Measurements from ENCODE around the gene TSPAN15. TPM values are rescaled to one million over a fixed set of nuclear protein-coding genes. Genes with fewer than 3 reads are reported as not detected.

Gene TSPAN15
- total RNA-seq, 2 donors from 2014 or later, result 6.6 to 7.7 TPM

DNA sequence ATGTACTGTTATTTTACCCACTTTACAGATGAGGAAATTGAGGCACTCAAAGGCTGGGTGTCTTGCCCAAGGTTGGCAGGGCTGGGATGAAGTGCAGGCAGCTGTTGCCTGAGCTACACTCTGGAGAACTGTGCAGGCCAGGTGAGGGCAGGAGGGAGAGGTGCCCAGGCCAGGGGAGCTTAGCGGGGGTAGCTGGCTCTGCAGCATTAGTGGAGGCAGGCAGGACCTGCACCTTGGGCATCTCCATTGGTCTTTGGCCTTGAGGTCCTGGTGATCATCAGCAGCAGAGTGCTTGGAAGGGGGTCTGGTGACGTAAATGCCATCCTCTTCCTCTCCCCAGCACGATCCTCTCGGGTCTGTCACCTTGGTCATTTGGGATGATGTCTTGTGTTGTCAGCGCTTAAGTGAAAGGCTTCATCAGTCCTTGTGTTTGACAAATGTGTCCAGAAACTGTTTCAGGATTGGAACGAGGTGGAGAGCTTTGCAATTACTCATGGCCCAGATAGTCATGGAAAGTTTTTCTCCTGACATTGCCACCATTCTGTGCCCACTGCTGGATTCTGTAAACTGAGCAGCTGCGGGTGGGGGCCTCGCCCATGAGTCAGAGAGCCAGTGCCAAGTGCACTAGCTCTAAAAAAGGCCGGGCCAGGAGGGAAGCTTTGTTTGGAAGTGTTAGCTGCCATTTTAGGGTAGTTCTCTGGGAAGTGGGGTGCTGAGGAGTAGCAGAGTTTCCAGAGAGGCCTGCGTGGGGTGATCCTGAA is 47.6 kb downstream of the TSPAN15 start:
- Histone ChIP-seq H3K4me3 (no peak overlapping the region), H3K27ac (no peak overlapping the region), H3K9me3 (no peaks in the 10 kb centered on the region), H3K36me3 (no peaks in the 10 kb centered on the region), H3K27me3 (no peaks in the 10 kb centered on the region), H3K4me1 (no peaks in the 10 kb centered on the region)
- TF ChIP-seq, protein P1, sequence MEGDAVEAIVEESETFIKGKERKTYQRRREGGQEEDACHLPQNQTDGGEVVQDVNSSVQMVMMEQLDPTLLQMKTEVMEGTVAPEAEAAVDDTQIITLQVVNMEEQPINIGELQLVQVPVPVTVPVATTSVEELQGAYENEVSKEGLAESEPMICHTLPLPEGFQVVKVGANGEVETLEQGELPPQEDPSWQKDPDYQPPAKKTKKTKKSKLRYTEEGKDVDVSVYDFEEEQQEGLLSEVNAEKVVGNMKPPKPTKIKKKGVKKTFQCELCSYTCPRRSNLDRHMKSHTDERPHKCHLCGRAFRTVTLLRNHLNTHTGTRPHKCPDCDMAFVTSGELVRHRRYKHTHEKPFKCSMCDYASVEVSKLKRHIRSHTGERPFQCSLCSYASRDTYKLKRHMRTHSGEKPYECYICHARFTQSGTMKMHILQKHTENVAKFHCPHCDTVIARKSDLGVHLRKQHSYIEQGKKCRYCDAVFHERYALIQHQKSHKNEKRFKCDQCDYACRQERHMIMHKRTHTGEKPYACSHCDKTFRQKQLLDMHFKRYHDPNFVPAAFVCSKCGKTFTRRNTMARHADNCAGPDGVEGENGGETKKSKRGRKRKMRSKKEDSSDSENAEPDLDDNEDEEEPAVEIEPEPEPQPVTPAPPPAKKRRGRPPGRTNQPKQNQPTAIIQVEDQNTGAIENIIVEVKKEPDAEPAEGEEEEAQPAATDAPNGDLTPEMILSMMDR (IDR thresholded peaks at IDR 0.05), result no peak
- DNase-seq (ENCODE audit: low spot score), result no peak

DNA sequence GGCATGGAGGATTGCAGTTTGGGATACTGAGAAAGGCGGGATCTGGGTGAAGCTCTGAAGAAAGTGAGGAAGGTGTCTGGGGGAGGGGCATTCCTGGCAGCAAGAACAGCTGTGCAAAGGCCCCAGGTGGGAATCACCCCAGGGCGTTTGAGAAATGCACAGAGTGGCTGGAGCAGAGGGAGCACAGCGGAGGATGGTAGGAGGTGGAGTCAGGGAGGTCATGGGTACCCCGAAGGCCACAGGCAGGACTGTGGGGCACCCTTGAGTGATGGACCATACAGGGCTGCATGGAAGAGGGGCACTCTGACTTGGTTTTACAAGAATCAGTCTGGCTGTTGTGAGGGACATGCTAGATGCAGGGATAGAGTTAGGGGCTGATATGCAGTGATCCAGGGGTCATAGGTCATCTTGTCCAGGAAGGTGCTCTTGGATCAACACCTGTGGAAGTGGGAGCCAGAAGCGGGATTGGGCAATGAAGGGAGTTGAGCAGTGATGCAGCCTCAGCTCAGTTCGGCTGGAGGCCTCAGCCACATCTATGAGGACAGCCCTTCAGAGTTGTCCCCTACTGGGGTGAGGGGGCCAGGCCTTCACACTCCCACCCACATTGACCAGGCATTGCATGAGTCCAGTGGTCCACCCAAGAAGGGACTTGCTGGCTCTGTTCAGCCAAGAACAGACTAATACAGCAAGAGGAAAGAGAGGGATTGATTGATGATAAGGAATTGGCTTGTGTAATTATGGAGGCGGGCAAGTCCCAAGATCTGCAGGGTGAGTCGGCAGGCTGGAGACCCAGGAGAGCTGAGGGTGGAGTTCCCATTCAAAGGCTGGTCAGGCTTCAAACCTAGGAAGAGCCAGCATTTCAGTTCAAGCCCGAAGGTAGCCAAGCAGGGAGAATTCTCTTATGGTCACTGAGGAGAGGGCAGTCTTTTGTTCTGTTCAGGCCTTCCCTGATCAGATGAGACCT is 48.7 kb downstream of the TSPAN15 start:
- Histone ChIP-seq H3K36me3 (no peaks in the 10 kb centered on the region), H3K9me3 (no peaks in the 10 kb centered on the region), H3K27ac (no peak overlapping the region), H3K4me3 (no peak overlapping the region), H3K4me1 (no peaks in the 10 kb centered on the region), H3K27me3 (no peaks in the 10 kb centered on the region)
- TF ChIP-seq, protein P1 (IDR thresholded peaks at IDR 0.05), result no peak
- no peak for DNase-seq (ENCODE audit: low spot score)

DNA sequence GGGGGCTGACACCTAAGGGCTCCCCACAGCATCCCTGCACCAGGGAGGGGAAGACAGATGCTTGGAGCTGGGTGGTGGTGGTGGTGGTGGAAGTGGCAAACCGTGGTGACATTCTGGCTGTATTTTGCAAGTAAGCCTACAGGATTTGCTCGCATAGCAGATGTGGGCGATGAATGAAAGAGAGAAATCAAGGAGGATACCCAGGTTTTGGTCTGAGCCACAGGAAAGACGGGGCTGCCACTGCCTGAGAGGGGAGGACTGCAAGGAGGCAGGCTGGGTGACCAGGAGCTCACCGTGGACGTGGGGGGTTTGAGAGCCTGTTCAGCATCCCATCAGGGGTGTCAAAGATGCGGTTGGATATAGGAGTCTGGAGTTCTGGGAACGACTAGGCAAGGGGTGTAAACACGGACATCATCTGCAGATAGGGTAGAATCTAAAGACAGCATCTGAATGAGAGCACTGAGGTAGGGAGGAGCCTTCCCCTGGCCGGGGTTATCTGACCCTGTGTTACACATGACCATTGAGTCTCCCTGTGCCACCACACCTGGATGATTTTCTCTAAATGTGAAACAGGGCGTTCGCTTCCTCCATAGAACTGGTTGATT is 49.7 kb downstream of the TSPAN15 start:
- DNase-seq (ENCODE audit: low spot score), result no peak
- H3K27ac ChIP-seq, result no peak overlapping the region
- no peaks in the 10 kb centered on the region for H3K27me3 ChIP-seq
- H3K4me3 ChIP-seq, result no peak overlapping the region
- TF ChIP-seq, protein P1 (IDR thresholded peaks at IDR 0.05), result no peak
- no peaks in the 10 kb centered on the region for H3K36me3 ChIP-seq
- H3K9me3 ChIP-seq, result no peaks in the 10 kb centered on the region
- no peaks in the 10 kb centered on the region for H3K4me1 ChIP-seq

DNA sequence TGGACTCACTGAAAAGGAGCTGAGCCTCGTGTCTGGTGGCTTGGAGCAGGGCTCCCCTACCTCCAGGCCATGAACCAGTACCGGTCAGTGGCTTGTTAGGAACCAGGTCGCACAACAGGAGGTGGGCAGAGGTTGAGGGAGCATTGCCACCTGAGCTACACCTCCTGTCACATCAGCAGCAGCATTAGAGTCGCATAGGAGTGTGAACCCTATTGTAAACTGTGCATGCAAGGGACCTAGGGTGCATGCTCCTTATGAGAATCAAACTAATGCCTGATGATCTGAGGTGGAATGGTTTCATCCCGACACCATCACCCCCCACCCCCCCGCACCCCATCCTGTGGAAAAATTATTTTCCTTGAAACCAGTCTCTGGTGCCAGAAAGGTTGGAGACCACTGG is 50.4 kb downstream of the TSPAN15 start:
- Histone ChIP-seq H3K27ac (no peak overlapping the region), H3K4me1 (no peaks in the 10 kb centered on the region), H3K4me3 (no peak overlapping the region), H3K36me3 (no peaks in the 10 kb centered on the region), H3K27me3 (no peaks in the 10 kb centered on the region), H3K9me3 (no peaks in the 10 kb centered on the region)
- TF ChIP-seq, protein P1 (IDR thresholded peaks at IDR 0.05), result no peak
- DNase-seq (ENCODE audit: low spot score), result peak; percentile 30

DNA sequence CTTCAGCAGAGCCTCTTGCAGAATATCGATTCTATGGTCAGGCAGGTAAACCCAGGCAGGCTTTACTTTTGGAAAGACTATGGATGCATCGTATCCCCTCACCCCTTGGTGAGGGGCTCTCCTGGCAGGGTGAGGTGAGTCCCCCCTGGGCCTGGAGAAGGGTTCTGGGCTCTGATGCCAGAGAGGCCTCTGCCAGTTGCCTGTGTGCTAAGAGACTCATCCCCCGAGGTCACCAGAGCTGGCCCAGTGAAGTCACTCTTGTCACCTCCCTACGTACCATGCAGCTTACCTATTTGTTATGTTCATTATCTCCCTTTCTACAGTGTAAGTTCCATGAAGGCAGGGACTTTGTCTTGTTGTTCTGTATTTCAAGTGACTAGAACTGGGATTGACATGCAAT is 51.3 kb downstream of the TSPAN15 start:
- TF ChIP-seq, protein P1 (IDR thresholded peaks at IDR 0.05), result no peak
- Histone ChIP-seq H3K4me1 (peaks cover 0 to 8% of the 10 kb centered on the region in 2 donors), H3K27ac (no peak overlapping the region), H3K9me3 (no peaks in the 10 kb centered on the region), H3K27me3 (no peaks in the 10 kb centered on the region), H3K36me3 (no peaks in the 10 kb centered on the region), H3K4me3 (no peak overlapping the region)
- peak; percentile 40 for DNase-seq (ENCODE audit: low spot score)

Measured in right atrium auricular region (tissue), 2 donors.